Gastroesophageal sphincter (tissue), 3 donors: ENCODE measurements around the gene TIGAR.

ENCODE experiments used
- CTCF ChIP-seq, 4 experiments: fragments of 200-600 bp in 2 of 4; fragments of 450-650 bp in 2 of 4; sonication (generic) in 1 of 4; IDR thresholded peaks; one replicate each; pipeline ENCODE4 v1.5.1; 2017 to 2019; ENCODE audit warnings: antibody characterized with exemption in 4 of 4, mild to moderate bottlenecking in 2 of 4, moderate library complexity in 2 of 4
- EP300 ChIP-seq: sonication (generic); formaldehyde crosslinking; IDR thresholded peaks from one replicate; pipeline ENCODE4 v1.6.1; 2017; ENCODE audit warnings: antibody characterized with exemption, mild to moderate bottlenecking
- POLR2A ChIP-seq, 2 donors: fragments of 450-650 bp; IDR thresholded peaks; one replicate each; pipeline ENCODE4 v1.6.1; 2017; ENCODE audit warnings: antibody characterized with exemption in 2 of 2, mild to moderate bottlenecking in 2 of 2, moderate library complexity in 1 of 2
- POLR2AphosphoS5 ChIP-seq: sonication (generic); formaldehyde crosslinking; IDR thresholded peaks from one replicate; pipeline ENCODE4 v1.6.1; 2017; ENCODE audit warnings: antibody characterized with exemption

- TF ChIP-seq POLR2AphosphoS5 (no peak), CTCF (IDR thresholded peaks at IDR 0.05) (no peak), EP300 (no peak), POLR2A (IDR thresholded peaks at IDR 0.05) (no peak)
Observed at GRCh38 chr12:4283512-4284255, 37.3 kb upstream of the TIGAR start.
